GM10248 (cell line): Measurements from ENCODE around the gene TRAPPC14.

ENCODE experiments used
- CTCF ChIA-PET: fragments of 300-600 bp; sonication (Branson Sonifier 250); formaldehyde crosslinking; extraction: SDS; loops from one replicate; lab custom pipeline; 2021; ENCODE audit warnings: antibody characterized with exemption; lab: Yijun Ruan, JAX
- POLR2A ChIA-PET: fragments of 350-650 bp; sonication (Branson Sonifier 250); formaldehyde crosslinking; extraction: SDS; loops from one replicate; lab custom pipeline; 2020; ENCODE audit warnings: antibody characterized with exemption; lab: Yijun Ruan, JAX
- DNase-seq: peaks from one replicate; pipeline ENCODE4 v3.0.0; 2012; ENCODE audit errors: extremely low spot score
- CTCF ChIP-seq: IDR thresholded peaks from 2 replicates; pipeline ENCODE4 v1.5.1; 2012; ENCODE audit warnings: mild to moderate bottlenecking, low read depth; ENCODE audit errors: extremely low read depth, missing control alignments, control extremely low read depth

Gene TRAPPC14

GRCh38 chr7:100153708-100154535 lies 4.6 kb downstream of the TRAPPC14 start:
- POLR2A ChIA-PET, result no interaction called here
- CTCF ChIA-PET, result interaction anchor here (1.3 to 3.9 kb wide), 2 partner anchors 14 to 22 kb away, joined by 3 to 24 read pairs; no protein-coding TSS in a partner anchor

DNA sequence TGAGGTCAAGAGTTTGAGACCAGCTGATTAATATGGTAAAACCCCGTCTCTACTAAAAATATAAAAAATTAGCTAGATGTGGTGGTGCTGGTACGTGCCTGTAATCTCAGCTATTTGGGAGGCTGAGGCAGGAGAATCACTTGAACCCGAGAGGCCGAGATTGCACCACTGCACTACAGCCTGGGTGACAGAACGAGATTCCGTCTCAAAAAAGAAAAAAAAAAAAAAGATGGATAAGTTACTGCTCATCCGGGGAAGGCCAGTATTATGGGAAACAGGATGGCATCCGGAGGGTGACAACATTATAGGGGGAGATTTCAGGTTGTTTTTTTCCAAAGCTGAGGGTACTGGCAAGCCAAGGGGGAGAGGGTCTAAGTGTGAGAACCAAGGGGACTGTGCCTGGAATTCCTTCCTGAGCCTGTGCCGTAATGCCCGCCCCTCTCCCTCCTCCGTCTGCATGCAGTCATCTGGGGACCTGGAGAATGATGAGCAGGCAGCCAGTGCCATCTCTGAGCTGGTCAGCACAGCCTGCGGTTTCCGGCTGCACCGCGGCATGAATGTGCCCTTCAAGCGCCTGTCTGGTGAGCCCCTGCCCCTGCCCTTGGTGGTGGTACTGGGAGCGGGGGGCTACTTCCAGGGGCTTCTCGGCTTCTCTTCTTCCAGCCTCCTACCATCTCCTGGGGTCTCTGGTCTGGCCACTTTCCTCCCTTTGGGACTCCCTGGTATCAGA lies 5.4 kb downstream of the TRAPPC14 start:
- ChIA-PET POLR2A (no interaction called here), CTCF (interaction anchor here (1.3 kb wide), 1 partner anchor 13 kb away, joined by 3 read pairs; no protein-coding TSS in a partner anchor)
- no peak for TF ChIP-seq CTCF
- no peak for DNase-seq

More at GRCh38 chr7:100153708-100154535, 4.6 kb downstream of the TRAPPC14 start:
- no peak for TF ChIP-seq CTCF
- no peak for DNase-seq

GRCh38 chr7:100152404-100152803 lies 6.1 kb downstream of the TRAPPC14 start:
- no peak for TF ChIP-seq CTCF
- ChIA-PET POLR2A (no interaction called here), CTCF (interaction anchor here (1.3 kb wide), 1 partner anchor 12 kb away, joined by 3 read pairs; no protein-coding TSS in a partner anchor)
- DNase-seq, result peak; percentile 12

GRCh38 chr7:100148559-100149328 lies 9.8 kb downstream of the TRAPPC14 start, which contains the start of gene LAMTOR4:
Gene LAMTOR4 (plus strand): TSS chr7:100148918. CDS start chr7:100148973, 55 bp downstream.
- POLR2A ChIA-PET, result interaction anchor here (0.6 kb wide), 1 partner anchor 8 kb away, joined by 3 read pairs; no protein-coding TSS in a partner anchor
- peak; percentile 99 for DNase-seq
- no peak for TF ChIP-seq CTCF
- CTCF ChIA-PET, result interaction anchor here (0.7 to 9.8 kb wide), 5 partner anchors 17 to 68 kb away, joined by 3 to 114 read pairs (median 3); partner anchors contain the start of genes GPC2 and STAG3

DNA sequence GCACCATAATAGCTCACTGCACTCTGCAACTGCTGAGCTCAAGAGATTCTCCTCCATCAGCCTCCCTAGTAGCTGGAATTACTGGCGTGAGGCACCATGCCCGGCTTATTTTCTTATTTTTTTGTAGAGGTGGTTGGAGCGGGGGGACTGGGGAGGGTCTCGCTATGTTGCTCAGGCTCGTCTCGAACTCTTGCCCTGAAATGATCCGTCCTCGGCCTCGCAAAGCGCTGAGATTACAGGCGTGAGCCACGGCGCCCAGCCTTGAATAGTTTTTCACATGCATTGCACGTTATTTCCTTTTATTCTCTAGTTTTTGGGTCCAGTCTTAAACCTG lies 10.3 kb downstream of the TRAPPC14 start:
- DNase-seq, result no peak
- ChIA-PET POLR2A (interaction anchor here (0.6 kb wide), 1 partner anchor 9 kb away, joined by 3 read pairs; no protein-coding TSS in a partner anchor), CTCF (interaction anchor here (0.9 to 9.8 kb wide), 4 partner anchors 17 to 66 kb away, joined by 3 to 114 read pairs (median 3); partner anchors contain the start of genes GPC2 and STAG3)
- no peak for TF ChIP-seq CTCF
